ENCODE results near the gene TDRD10.

- TF ChIP-seq EZH2phosphoT487 (IDR thresholded peaks at IDR 0.05; ENCODE audit: insufficient read depth, low read depth) (no peak), EZH2 (IDR thresholded peaks at IDR 0.05; ENCODE audit: insufficient read depth, poor library complexity, severe bottlenecking) (no peak)
These were observed 35.0 kb upstream of the TDRD10 start for GRCh38 chr1:154466921-154467417.

All from GM23248 (cell line).